GM18858 (cell line): ENCODE data around the gene MINDY4.
A peak's percentile ranks its signal among the peaks of the same experiment; 100 is the strongest.

Experiments
- ATAC-seq: cut with Tn5 transposase; IDR thresholded peaks from one replicate; pipeline ENCODE4 v1.9.1; 2021; ENCODE audit not compliant: unreplicated experiment

MINDY4 gene

GRCh38 chr7:30926313-30926712 lies 155.1 kb downstream of the MINDY4 start:
- ATAC-seq: no peak

GRCh38 chr7:30927040-30927439 lies 155.8 kb downstream of the MINDY4 start:
- ATAC-seq: no peak

GRCh38 chr7:30927559-30927958 lies 156.3 kb downstream of the MINDY4 start:
- ATAC-seq: no peak

GRCh38 chr7:30928254-30928872 lies 157.1 kb downstream of the MINDY4 start:
- no peak for ATAC-seq

GRCh38 chr7:30929686-30930085 lies 158.5 kb downstream of the MINDY4 start:
- ATAC-seq: no peak

- ATAC-seq: no peak
Observed at GRCh38 chr7:30930621-30931020, 159.4 kb downstream of the MINDY4 start.

GRCh38 chr7:30931161-30931928 lies 160.1 kb downstream of the MINDY4 start:
- ATAC-seq: no peak

GRCh38 chr7:30931929-30932540 lies 160.8 kb downstream of the MINDY4 start:
- no peak for ATAC-seq

DNA sequence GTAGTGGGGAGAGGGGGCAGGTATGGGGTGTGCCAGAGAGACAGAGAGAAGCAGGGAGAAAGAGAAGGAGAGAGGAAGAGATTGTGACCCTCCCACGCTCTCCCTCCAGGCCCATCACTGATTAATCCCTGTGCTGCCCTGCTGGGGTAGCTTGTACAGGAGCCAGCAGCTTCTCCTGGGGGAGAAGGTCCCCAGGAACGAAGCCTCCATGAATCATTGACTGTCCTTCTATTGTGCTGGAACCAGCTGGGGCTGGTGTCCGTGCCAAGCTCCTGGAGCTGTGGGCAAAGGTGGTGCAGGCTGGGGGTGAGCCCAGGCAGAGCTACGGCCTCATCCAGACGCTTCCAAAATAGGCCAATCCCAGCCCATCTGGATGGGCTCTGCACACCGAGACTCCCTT lies 161.3 kb downstream of the MINDY4 start:
- no peak for ATAC-seq

GRCh38 chr7:30933124-30933974 lies 162.1 kb downstream of the MINDY4 start:
- no peak for ATAC-seq

GRCh38 chr7:30934225-30934624 lies 163.0 kb downstream of the MINDY4 start:
- no peak for ATAC-seq

GRCh38 chr7:30934732-30935568 lies 163.7 kb downstream of the MINDY4 start:
- ATAC-seq: no peak

DNA sequence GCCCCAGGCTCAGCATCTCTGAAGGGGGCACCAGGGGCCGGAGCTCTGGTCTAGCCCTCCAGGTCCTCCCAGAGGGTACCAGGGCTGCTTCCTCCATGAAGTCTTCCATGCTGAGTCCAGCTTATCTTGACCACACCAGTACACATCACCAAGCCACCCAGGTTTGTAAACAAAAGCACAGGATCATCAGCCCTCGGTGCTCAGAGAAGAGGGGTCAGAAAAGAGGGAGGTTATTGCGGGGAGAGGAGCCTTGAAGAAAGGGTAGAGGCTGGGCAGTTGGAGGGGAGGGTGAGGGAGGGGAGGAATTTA lies 164.3 kb downstream of the MINDY4 start:
- no peak for ATAC-seq

DNA sequence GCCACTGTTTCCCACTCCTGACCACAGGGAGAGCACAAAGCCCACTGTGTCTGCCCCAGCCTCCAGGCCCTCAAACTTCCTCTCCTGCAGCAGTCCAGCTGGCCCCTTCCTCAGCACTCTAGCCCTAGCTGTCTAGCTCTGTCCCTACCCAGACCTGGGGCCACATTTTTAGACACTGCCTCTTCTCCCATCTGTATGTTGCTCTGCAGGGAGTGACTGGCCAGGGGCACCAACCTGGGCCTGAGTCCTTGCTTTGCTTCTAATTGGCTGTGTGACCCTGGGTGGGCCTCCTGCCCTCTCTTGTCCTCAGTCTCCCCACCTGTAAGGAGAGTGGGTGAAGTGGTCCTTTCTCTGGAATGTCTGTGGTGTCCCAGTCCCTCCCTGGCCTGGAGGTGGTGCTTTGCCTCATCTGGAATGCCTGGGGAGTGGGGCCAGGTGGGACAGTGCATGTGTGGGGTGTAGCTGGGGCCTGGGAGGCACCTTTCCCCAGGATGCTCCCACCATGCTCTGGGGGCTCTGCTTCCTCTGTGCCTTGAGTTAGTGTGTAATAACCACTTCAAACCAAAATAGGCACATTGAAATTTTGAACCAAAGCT lies 165.5 kb downstream of the MINDY4 start:
- ATAC-seq: no peak

GRCh38 chr7:30937416-30937815 lies 166.2 kb downstream of the MINDY4 start:
- ATAC-seq: no peak

DNA sequence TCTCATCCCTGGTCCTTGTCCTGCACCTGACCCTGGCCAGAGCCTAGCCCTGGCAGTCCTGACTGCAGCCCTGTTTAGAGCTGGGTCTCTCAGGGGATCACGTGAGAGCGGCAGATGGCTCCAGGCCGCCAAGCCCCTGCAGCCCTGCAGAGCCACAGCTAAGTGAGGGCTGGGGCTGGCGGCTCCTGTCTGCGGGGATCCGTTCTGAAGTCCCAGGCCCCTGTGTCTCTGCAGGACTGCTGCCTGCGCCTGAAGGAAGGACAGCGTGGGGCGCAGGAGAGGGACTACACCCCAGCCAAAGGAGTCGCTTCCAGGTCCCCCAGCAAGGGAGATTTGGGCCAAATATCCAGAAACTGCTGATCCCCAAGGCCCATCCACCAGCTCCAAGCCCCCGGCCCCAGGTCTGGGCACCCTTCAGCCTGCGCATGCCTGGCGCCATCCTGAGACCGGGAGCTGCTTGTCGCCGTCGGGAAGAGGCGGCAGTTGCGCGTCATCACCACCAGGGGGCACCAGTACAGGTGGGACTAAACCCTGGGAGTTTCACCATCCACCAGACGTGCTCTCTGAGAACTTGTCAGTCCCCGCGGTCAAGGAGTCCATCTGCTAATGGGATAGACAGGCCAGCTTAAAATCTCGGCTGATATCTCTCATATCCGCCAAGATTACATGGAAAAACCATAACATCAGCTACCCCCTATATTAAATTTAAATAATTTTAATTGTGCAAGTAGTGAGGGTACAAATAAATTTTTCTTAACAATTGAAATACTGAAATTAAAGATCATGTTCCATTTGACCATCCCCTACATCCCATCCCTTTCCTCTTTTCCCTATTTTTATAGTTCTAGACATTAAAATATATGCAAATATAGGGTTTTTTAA lies 167.5 kb downstream of the MINDY4 start:
- ATAC-seq: peak; percentile 61

DNA sequence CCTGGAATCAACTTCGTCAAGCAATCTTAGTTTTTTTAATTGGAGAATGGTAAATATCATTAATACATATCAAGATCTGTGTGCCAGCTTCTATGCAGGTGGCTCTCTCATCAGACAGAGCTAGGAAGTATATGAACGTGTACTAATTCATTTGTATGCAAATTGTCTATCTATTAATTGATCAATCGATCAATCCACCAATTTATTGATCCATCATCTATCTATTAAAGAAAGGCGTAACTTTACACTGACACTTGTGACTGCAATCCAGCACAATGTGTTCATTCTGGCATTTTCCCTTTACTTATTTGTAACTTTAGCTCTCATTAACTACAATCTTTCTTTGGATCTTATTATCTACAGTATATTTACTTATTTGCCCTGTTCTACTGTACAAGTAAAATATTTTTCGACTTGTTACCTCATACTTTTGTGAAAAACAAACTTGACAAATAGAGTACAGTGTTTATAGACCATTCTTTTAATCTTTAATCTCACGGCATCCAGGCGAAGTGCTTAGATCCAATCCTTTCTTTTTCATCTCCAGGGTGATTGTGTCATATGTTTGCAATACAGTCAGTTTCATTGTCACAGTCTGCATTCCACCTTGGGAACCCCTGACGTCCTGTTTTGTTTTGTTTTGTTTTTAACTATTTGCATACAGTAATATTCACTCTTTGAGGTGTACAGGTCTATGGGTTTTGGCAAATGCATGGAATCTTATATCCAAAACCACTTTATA lies 170.5 kb downstream of the MINDY4 start:
- no peak for ATAC-seq
